ENCODE results near the gene WWC1. TPM values are rescaled to one million over a fixed set of nuclear protein-coding genes. Genes with fewer than 3 reads are reported as not detected.

WWC1 gene
- total and polyA plus RNA-seq, 9 of the 15 experiments (the other 6 are each of a cell fraction or from before 2014, with no cell fraction given), result under 0.01 to 0.54 (median 0.42) TPM; not detected in 6

DNA sequence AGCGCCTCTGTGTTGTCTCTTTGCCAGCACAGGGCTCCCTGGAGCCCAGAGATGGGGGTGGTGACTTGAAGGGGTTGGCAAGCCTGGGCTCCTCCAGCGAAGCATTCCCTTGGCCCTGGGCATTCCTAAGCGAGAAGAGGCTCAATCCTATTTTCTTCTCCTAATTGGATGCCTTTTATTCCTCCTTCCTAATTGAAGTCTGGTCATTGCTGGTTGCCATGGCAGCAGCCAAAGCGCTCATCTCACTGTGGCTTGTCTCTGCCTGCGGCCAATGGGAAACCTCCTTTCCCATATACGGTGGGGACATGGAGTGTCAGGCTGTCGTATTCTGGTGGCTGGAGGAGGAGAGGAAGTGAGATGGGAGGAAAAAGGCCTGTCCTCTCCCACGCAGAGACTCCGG lies 142.6 kb downstream of the WWC1 start:
- in situ Hi-C loops (cut with MboI), result loop anchor here (10.0 kb wide), 1 partner anchor 159 kb away; no protein-coding TSS in a partner anchor
- POLR2A ChIA-PET, result interaction anchor here (1.0 kb wide), 1 partner anchor 76 kb away, joined by 3 read pairs; no protein-coding TSS in a partner anchor

DNA sequence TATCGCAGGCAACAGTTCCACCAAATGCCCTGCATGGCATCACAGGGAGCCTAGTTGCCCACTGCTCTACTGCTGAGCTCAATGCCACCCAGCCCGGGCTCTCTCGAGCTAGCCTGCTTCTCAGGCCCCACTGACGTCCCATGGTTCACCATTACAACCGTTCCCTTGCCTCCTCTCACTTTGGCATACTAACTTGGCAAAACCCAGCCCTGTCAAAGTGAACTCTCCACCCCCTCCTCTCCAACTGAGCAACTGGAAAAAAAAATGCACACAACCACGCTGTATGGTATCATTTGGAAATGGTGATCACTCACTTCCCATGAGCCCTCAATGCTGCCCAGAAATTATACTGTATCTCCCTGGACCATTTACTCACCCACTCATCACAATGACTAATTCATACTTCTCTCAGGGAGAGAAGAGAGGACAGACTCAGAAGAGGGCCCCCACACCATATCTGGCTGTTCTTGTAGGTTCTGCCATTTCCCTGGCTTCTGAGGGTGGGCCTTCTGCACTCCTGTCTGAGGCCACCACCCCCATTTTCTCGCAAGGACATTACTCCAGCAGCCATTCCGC lies 143.4 kb downstream of the WWC1 start:
- Histone ChIP-seq H3K27ac (ENCODE audit: extremely low read depth, low read depth, low read length) (no peak overlapping the region), H2AFZ (ENCODE audit: low read depth, low read length) (no peak overlapping the region), H3K4me1 (replicated peaks in 1 of 2; ENCODE audit: control insufficient read depth in 2 of 2, insufficient read depth in 2 of 2, low read length in 2 of 2) (no peaks in the 10 kb centered on the region), H3K4me2 (ENCODE audit: insufficient read depth, low read length) (no peak overlapping the region), H3K9me3 (replicated peaks; ENCODE audit: control insufficient read depth, insufficient read depth, low read depth, low read length) (no peaks in the 10 kb centered on the region), H4K20me1 (replicated peaks; ENCODE audit: control insufficient read depth, insufficient read depth, low read length) (no peaks in the 10 kb centered on the region), H3K79me2 (ENCODE audit: control insufficient read depth, insufficient read depth, low read length) (no peaks in the 10 kb centered on the region), H3K9ac (ENCODE audit: insufficient read depth in 1 of 2, low read depth in 2 of 2, low read length in 2 of 2) (no peak overlapping the region), H3K36me3 (ENCODE audit: control insufficient read depth, insufficient read depth, low read length) (no peaks in the 10 kb centered on the region), H3K27me3 (ENCODE audit: control insufficient read depth in 2 of 2, insufficient read depth in 2 of 2, low read length in 2 of 2) (peaks cover 3 to 18% of the 10 kb centered on the region in 2 experiments; a peak in 3 of 5 replicates), H3K4me3 (no peak overlapping the region), H3K9me1 (ENCODE audit: control insufficient read depth, insufficient read depth, low read length) (no peaks in the 10 kb centered on the region)
- in situ Hi-C loops (cut with MboI) (loop anchor here (10.0 kb wide), 1 partner anchor 160 kb away; no protein-coding TSS in a partner anchor), intact Hi-C loops (cut with micrococcal nuclease) (no loop called here)
- ChIA-PET POLR2A (interaction anchor here (1.0 kb wide), 1 partner anchor 77 kb away, joined by 3 read pairs; no protein-coding TSS in a partner anchor), CTCF (ENCODE audit: low intra/inter-chr PET ratio) (no interaction called here)
- no TSS peak for BruUV-seq (replicated peaks)
- no peak for DNase-seq (ENCODE audit: extremely low read depth in 1 of 4, low spot score in 3 of 4)
- no peak for ATAC-seq
- WGBS (ENCODE audit: insufficient coverage, low coverage, missing lambda C conversion rate), result 1% methylated on average over 8 of the region's 8 CpGs
- no peak for FAIRE-seq
- TF ChIP-seq SAP30 (IDR thresholded peaks at IDR 0.05; ENCODE audit: borderline replicate concordance, insufficient read depth, low read depth, low read length, poor library complexity, severe bottlenecking) (no peak), CBX3 (IDR thresholded peaks at IDR 0.05; ENCODE audit: borderline replicate concordance in 1 of 2, low read length in 2 of 2) (no peak), PHB (CRISPR knock-in tag; IDR thresholded peaks at IDR 0.05) (no peak), POLR2A (conservative IDR thresholded peaks at IDR 0.05) (no peak), GTF2F1 (IDR thresholded peaks at IDR 0.05; ENCODE audit: low read depth, low read length) (no peak), NCOA2 (IDR thresholded peaks at IDR 0.05; ENCODE audit: partially characterized antibody in 2 of 2) (no peak)
- TF ChIP-seq, protein P1, sequence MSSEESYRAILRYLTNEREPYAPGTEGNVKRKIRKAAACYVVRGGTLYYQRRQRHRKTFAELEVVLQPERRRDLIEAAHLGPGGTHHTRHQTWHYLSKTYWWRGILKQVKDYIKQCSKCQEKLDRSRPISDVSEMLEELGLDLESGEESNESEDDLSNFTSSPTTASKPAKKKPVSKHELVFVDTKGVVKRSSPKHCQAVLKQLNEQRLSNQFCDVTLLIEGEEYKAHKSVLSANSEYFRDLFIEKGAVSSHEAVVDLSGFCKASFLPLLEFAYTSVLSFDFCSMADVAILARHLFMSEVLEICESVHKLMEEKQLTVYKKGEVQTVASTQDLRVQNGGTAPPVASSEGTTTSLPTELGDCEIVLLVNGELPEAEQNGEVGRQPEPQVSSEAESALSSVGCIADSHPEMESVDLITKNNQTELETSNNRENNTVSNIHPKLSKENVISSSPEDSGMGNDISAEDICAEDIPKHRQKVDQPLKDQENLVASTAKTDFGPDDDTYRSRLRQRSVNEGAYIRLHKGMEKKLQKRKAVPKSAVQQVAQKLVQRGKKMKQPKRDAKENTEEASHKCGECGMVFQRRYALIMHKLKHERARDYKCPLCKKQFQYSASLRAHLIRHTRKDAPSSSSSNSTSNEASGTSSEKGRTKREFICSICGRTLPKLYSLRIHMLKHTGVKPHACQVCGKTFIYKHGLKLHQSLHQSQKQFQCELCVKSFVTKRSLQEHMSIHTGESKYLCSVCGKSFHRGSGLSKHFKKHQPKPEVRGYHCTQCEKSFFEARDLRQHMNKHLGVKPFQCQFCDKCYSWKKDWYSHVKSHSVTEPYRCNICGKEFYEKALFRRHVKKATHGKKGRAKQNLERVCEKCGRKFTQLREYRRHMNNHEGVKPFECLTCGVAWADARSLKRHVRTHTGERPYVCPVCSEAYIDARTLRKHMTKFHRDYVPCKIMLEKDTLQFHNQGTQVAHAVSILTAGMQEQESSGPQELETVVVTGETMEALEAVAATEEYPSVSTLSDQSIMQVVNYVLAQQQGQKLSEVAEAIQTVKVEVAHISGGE (CRISPR knock-in tag; IDR thresholded peaks at IDR 0.05), result no peak

More for the DNA sequence above, 142.6 kb downstream of the WWC1 start:
- DNase-seq (ENCODE audit: extremely low read depth in 1 of 4, low spot score in 3 of 4) (no peak), ATAC-seq (no peak), FAIRE-seq (no peak)
- CTCF ChIA-PET (ENCODE audit: low intra/inter-chr PET ratio), result no interaction called here
- no peak overlapping the region for H3K4me2 ChIP-seq (ENCODE audit: insufficient read depth, low read length)
- H3K79me2 ChIP-seq (ENCODE audit: control insufficient read depth, insufficient read depth, low read length), result no peaks in the 10 kb centered on the region
- peaks cover 0 to 19% of the 10 kb centered on the region in 2 experiments; a peak in 2 of 5 replicates for H3K27me3 ChIP-seq (ENCODE audit: control insufficient read depth in 2 of 2, insufficient read depth in 2 of 2, low read length in 2 of 2)
- H2AFZ ChIP-seq (ENCODE audit: low read depth, low read length), result no peak overlapping the region
- no peaks in the 10 kb centered on the region for H3K9me1 ChIP-seq (ENCODE audit: control insufficient read depth, insufficient read depth, low read length)
- no peaks in the 10 kb centered on the region for H4K20me1 ChIP-seq (replicated peaks; ENCODE audit: control insufficient read depth, insufficient read depth, low read length)
- H3K9ac ChIP-seq (ENCODE audit: insufficient read depth in 1 of 2, low read depth in 2 of 2, low read length in 2 of 2), result no peak overlapping the region
- WGBS (ENCODE audit: insufficient coverage, low coverage, missing lambda C conversion rate), result 0% methylated on average over 8 of the region's 9 CpGs
- intact Hi-C loops (cut with micrococcal nuclease), result no loop called here
- H3K4me1 ChIP-seq (replicated peaks in 1 of 2; ENCODE audit: control insufficient read depth in 2 of 2, insufficient read depth in 2 of 2, low read length in 2 of 2), result no peaks in the 10 kb centered on the region
- no peaks in the 10 kb centered on the region for H3K9me3 ChIP-seq (replicated peaks; ENCODE audit: control insufficient read depth, insufficient read depth, low read depth, low read length)
- TF ChIP-seq, protein P2, sequence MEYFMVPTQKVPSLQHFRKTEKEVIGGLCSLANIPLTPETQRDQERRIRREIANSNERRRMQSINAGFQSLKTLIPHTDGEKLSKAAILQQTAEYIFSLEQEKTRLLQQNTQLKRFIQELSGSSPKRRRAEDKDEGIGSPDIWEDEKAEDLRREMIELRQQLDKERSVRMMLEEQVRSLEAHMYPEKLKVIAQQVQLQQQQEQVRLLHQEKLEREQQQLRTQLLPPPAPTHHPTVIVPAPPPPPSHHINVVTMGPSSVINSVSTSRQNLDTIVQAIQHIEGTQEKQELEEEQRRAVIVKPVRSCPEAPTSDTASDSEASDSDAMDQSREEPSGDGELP (CRISPR knock-in tag; IDR thresholded peaks at IDR 0.05; ENCODE audit: borderline replicate concordance), result no peak
- TF ChIP-seq RFX1 (IDR thresholded peaks at IDR 0.05), result peak; percentile 65
- H3K36me3 ChIP-seq (ENCODE audit: control insufficient read depth, insufficient read depth, low read length), result no peaks in the 10 kb centered on the region
- H3K27ac ChIP-seq (ENCODE audit: extremely low read depth, low read depth, low read length), result no peak overlapping the region
- no TSS peak for BruUV-seq (replicated peaks)
- H3K4me3 ChIP-seq, result no peak overlapping the region

Measured in K562 (cell line).